C4-2B (cell line): ENCODE data around the gene PRR7.
A peak's percentile ranks its signal among the peaks of the same experiment; 100 is the strongest.

ENCODE experiments used
- H3K27ac ChIP-seq: fragments of 450-650 bp; 2 replicates; pipeline ENCODE4 v1.5.1; 2017
- CTCF ChIP-seq: fragments of 450-650 bp; conservative IDR thresholded peaks from 2 replicates; pipeline ENCODE4 v1.5.1; 2017; ENCODE audit warnings: mild to moderate bottlenecking
- ZFX ChIP-seq: fragments of 450-650 bp; IDR thresholded peaks from 2 replicates; pipeline ENCODE4 v1.6.1; 2017

The PRR7 gene

GRCh38 chr5:177403792-177404640 is 42.6 kb upstream of the PRR7 start:
- TF ChIP-seq CTCF = peak; percentile 83
- peak; percentile 52; the same call in 1 of the 2 replicates for TF ChIP-seq ZFX
- H3K27ac ChIP-seq = peak overlapping the region; percentile 96

DNA sequence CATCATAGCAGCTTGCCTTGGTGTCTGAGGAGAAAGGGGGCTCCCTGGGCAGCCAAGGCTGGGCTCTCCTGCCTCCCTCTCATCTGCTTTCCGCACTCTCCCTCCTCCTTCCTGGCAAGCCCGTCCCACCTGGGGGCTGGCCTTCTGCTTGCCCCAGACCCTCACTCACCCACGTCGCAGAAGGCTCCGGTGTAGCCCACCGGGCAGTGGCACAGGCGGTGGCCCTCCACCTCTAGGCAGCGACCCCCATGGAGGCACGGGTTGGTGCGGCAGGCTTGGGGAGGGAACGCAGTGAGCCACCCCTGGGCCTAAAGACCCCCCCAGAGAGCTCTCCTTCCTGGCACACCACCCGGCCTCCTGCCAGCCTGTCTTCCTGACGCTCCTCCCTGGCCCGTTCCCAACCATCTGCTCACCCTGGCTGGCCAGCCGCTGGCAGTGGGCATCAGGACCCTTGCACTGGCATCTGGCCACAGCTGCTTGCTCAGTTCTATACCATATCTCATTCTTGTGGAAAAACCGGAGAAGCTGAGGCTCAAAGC is 41.9 kb upstream of the PRR7 start:
- TF ChIP-seq CTCF (no peak), ZFX (0 out of 2 replicates have a peak, but pooled peaks have one; percentile 4)
- H3K27ac ChIP-seq = peak overlapping the region; percentile 96

- TF ChIP-seq ZFX (no peak), CTCF (no peak)
- H3K27ac ChIP-seq = no peak overlapping the region; the same call in 1 of the 2 replicates
Observed at GRCh38 chr5:177405312-177405711, 41.3 kb upstream of the PRR7 start.

DNA sequence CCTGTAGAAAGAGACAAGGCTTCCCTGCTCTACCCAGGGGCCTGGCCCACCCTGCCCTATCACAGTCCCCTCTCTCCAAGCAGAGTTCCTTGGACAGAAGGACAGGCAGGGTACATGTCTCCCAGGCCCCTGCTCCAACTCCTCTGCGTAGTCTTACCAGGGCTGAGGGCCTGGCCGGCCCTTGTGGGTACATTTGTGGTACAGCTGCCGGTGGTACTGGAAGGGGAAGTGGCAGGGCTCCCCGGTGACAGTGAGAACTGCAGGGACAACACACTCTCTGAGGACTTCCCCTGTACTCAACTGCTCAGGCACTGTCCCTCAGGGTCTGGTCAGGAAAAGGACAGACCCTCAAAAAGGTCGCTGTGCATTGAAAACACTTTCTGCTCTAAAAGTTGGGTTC is 40.8 kb upstream of the PRR7 start:
- no peak overlapping the region for H3K27ac ChIP-seq
- TF ChIP-seq CTCF = no peak
- no peak for TF ChIP-seq ZFX

DNA sequence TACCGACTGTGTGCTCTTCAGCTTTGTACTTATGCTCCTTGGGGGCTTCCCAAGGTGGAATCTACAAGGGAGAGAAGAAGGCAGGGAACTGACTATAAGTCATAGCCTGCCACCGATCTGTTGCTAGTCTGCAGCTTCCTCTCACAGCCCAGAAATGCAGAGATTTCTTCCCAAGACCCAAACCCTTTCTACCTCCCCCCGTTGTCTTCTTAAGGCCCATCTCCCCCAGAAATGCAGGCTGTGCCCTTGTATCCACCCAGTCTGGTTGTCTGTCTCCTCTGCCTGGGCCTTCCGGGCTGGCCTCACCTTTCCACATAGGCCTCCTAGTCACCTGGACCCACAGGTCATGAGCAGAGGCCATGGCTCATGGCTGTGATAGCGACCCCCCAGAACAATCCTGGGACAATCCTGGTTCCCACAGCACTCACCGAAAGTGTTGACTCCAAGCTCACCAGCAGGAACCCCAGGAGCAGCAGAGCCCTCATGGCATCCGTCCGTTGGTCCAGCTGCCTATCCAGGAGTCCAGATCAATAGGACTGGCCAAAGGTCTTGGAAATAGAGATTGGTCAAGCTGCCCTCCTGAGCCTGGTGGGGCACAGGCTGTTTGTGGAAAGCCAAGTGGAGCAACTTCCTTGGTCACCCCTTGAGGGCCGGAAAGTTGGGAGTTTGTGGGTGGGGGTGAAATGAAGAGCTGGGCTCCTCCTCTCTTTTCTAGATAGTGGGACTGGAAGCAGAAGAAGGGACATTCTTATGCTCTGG is 37.4 kb upstream of the PRR7 start, which contains the start of gene F12:
Gene F12, minus strand, starts transcription at position 522 of the 759 bp plus-strand sequence. Its CDS starts 37 bp downstream, at position 485.
- TF ChIP-seq CTCF = no peak
- TF ChIP-seq ZFX = no peak
- no peak within 1 kb of the TSS for H3K27ac ChIP-seq

- TF ChIP-seq ZFX (no peak), CTCF (no peak)
- no peak overlapping the region for H3K27ac ChIP-seq
Observed at GRCh38 chr5:177410575-177410974, 36.0 kb upstream of the PRR7 start.
